Measurements from ENCODE around the gene LIF.

Gene LIF

GRCh38 chr22:30294830-30295229 is 48.3 kb upstream of the LIF start:
- Histone ChIP-seq H3K4me3 (ENCODE audit: low read depth, low read length) (no peak overlapping the region), H3K9me3 (ENCODE audit: control insufficient read depth, insufficient read depth, low read depth, low read length) (no peaks in the 10 kb centered on the region), H3K36me3 (ENCODE audit: control insufficient read depth in 2 of 2, insufficient read depth in 1 of 2, low read length in 2 of 2) (peaks cover 3 to 73% of the 10 kb centered on the region in 2 experiments; a peak in 2 of 3 replicates), H3K27ac (ENCODE audit: extremely low read depth, low read depth, low read length) (no peak overlapping the region), H3K4me1 (ENCODE audit: control insufficient read depth, insufficient read depth, low read length) (no peaks in the 10 kb centered on the region)
- ChIA-PET CTCF (no interaction called here), POLR2A (no interaction called here)
- no peak for TF ChIP-seq ZNF416 (tag by site-specific recombination; IDR thresholded peaks at IDR 0.05)
- no peak for TF ChIP-seq PRDM6 (tag by site-specific recombination; IDR thresholded peaks at IDR 0.05)
- TF ChIP-seq ZNF426 (tag by site-specific recombination; IDR thresholded peaks at IDR 0.05) = no peak
- no peak for TF ChIP-seq ZNF510 (tag by site-specific recombination; IDR thresholded peaks at IDR 0.05; ENCODE audit: insufficient replicate concordance)
- TF ChIP-seq OVOL3 (tag by site-specific recombination; IDR thresholded peaks at IDR 0.05) = no peak
- TF ChIP-seq ZNF600 (tag by site-specific recombination; IDR thresholded peaks at IDR 0.05) = no peak
- TF ChIP-seq ZNF394 (tag by site-specific recombination; IDR thresholded peaks at IDR 0.05; ENCODE audit: borderline replicate concordance) = no peak
- no peak for TF ChIP-seq ZNF529 (tag by site-specific recombination; IDR thresholded peaks at IDR 0.05; ENCODE audit: insufficient replicate concordance)
- TF ChIP-seq ZNF660 (tag by site-specific recombination; IDR thresholded peaks at IDR 0.05) = no peak
- no peak for TF ChIP-seq SCRT1 (tag by site-specific recombination; IDR thresholded peaks at IDR 0.05; ENCODE audit: borderline replicate concordance)
- TF ChIP-seq ZNF223 (tag by site-specific recombination; IDR thresholded peaks at IDR 0.05) = no peak
- TF ChIP-seq GFI1B (tag by site-specific recombination; IDR thresholded peaks at IDR 0.05) = no peak
- TF ChIP-seq SETDB1 (IDR thresholded peaks at IDR 0.05; ENCODE audit: insufficient read length, low read length) = no peak
- no peak for TF ChIP-seq PATZ1 (tag by site-specific recombination; IDR thresholded peaks at IDR 0.05)
- no peak for TF ChIP-seq ZNF830 (tag by site-specific recombination; IDR thresholded peaks at IDR 0.05; ENCODE audit: low read depth)
- no peak for TF ChIP-seq SP7 (tag by site-specific recombination; IDR thresholded peaks at IDR 0.05)
- TF ChIP-seq KLF16 (tag by site-specific recombination; IDR thresholded peaks at IDR 0.05) = no peak

GRCh38 chr22:30294066-30294465 is 47.5 kb upstream of the LIF start:
- POLR2A ChIA-PET = no interaction called here
- no peaks in the 10 kb centered on the region for H3K4me1 ChIP-seq (ENCODE audit: control insufficient read depth, insufficient read depth, low read length)
- TF ChIP-seq ZNF398 (tag by site-specific recombination; IDR thresholded peaks at IDR 0.05) (no peak), ZBTB49 (tag by site-specific recombination; IDR thresholded peaks at IDR 0.05; ENCODE audit: low read depth) (no peak), ZIC2 (tag by site-specific recombination; IDR thresholded peaks at IDR 0.05) (peak; percentile 20), KLF16 (tag by site-specific recombination; IDR thresholded peaks at IDR 0.05) (no peak), ZNF561 (tag by site-specific recombination; IDR thresholded peaks at IDR 0.05; ENCODE audit: borderline replicate concordance) (no peak)
- peaks cover 3 to 68% of the 10 kb centered on the region in 2 experiments; a peak in 2 of 3 replicates for H3K36me3 ChIP-seq (ENCODE audit: control insufficient read depth in 2 of 2, insufficient read depth in 1 of 2, low read length in 2 of 2)
- no peaks in the 10 kb centered on the region for H3K9me3 ChIP-seq (ENCODE audit: control insufficient read depth, insufficient read depth, low read depth, low read length)
- no peak overlapping the region for H3K4me3 ChIP-seq (ENCODE audit: low read depth, low read length)
- CTCF ChIA-PET = interaction anchor here (0.6 to 0.9 kb wide), 3 partner anchors 9 to 186 kb away, joined by 3 to 4 read pairs (median 3); no protein-coding TSS in a partner anchor
- no peak overlapping the region for H3K27ac ChIP-seq (ENCODE audit: extremely low read depth, low read depth, low read length)

Data from HEK293 (cell line).